ENCODE results near the gene LDHAL6B. TPM values are rescaled to one million over a fixed set of nuclear protein-coding genes. Genes with fewer than 3 reads are reported as not detected.

Gene LDHAL6B
- total RNA-seq, 1 donor from 2014 or later = not detected

GRCh38 chr15:59179717-59180116, 26.9 kb upstream of the LDHAL6B start:
- Mint-ChIP-seq H3K4me3 (no peak overlapping the region), H3K4me1 (ENCODE audit: unreplicated experiment) (no peaks in the 10 kb centered on the region), H3K9me3 (peaks cover 8% of the 10 kb centered on the region), H3K27me3 (no peaks in the 10 kb centered on the region), H3K27ac (no peak overlapping the region), H3K36me3 (peaks cover 42% of the 10 kb centered on the region)
- DNase-seq (ENCODE audit: extremely low spot score, unreplicated experiment) = no peak
- no peak for TF ChIP-seq CTCF (conservative IDR thresholded peaks at IDR 0.05)

- Mint-ChIP-seq H3K4me3 (no peak overlapping the region), H3K4me1 (ENCODE audit: unreplicated experiment) (no peaks in the 10 kb centered on the region), H3K36me3 (peaks cover 44% of the 10 kb centered on the region), H3K27me3 (no peaks in the 10 kb centered on the region), H3K9me3 (peaks cover 8% of the 10 kb centered on the region), H3K27ac (no peak overlapping the region)
- no peak for TF ChIP-seq CTCF (conservative IDR thresholded peaks at IDR 0.05)
- no peak for DNase-seq (ENCODE audit: extremely low spot score, unreplicated experiment)
Observed at GRCh38 chr15:59180945-59181600, 25.6 kb upstream of the LDHAL6B start.

GRCh38 chr15:59185725-59186124, 20.9 kb upstream of the LDHAL6B start:
- no peak overlapping the region for H3K4me3 Mint-ChIP-seq
- DNase-seq (ENCODE audit: extremely low spot score, unreplicated experiment) = no peak
- TF ChIP-seq CTCF (conservative IDR thresholded peaks at IDR 0.05) = no peak
- H3K4me1 Mint-ChIP-seq (ENCODE audit: unreplicated experiment) = no peaks in the 10 kb centered on the region
- peaks cover 34% of the 10 kb centered on the region for H3K36me3 Mint-ChIP-seq
- peaks cover 15% of the 10 kb centered on the region for H3K9me3 Mint-ChIP-seq
- H3K27ac Mint-ChIP-seq = no peak overlapping the region
- no peaks in the 10 kb centered on the region for H3K27me3 Mint-ChIP-seq

GRCh38 chr15:59186501-59186900, 20.1 kb upstream of the LDHAL6B start:
- TF ChIP-seq CTCF (conservative IDR thresholded peaks at IDR 0.05) = no peak
- peaks cover 30% of the 10 kb centered on the region for H3K36me3 Mint-ChIP-seq
- no peak for DNase-seq (ENCODE audit: extremely low spot score, unreplicated experiment)
- H3K4me1 Mint-ChIP-seq (ENCODE audit: unreplicated experiment) = no peaks in the 10 kb centered on the region
- H3K27me3 Mint-ChIP-seq = no peaks in the 10 kb centered on the region
- H3K4me3 Mint-ChIP-seq = no peak overlapping the region
- H3K27ac Mint-ChIP-seq = no peak overlapping the region
- H3K9me3 Mint-ChIP-seq = peaks cover 9% of the 10 kb centered on the region

- DNase-seq (ENCODE audit: extremely low spot score, unreplicated experiment) = no peak
- H3K36me3 Mint-ChIP-seq = peaks cover 34% of the 10 kb centered on the region
- H3K9me3 Mint-ChIP-seq = peaks cover 7% of the 10 kb centered on the region
- no peak overlapping the region for H3K27ac Mint-ChIP-seq
- no peak for TF ChIP-seq CTCF (conservative IDR thresholded peaks at IDR 0.05)
- no peaks in the 10 kb centered on the region for H3K27me3 Mint-ChIP-seq
- H3K4me1 Mint-ChIP-seq (ENCODE audit: unreplicated experiment) = no peaks in the 10 kb centered on the region
- H3K4me3 Mint-ChIP-seq = no peak overlapping the region
Observed at GRCh38 chr15:59189241-59189640, 17.4 kb upstream of the LDHAL6B start.

All from type B pancreatic cell (in vitro differentiated cells).